ENCODE results near the gene ITGB2.

- no peak for TF ChIP-seq POLR2A (IDR thresholded peaks at IDR 0.05; ENCODE audit: extremely low read depth, insufficient read length)
- TF ChIP-seq CTCF (IDR thresholded peaks at IDR 0.05; ENCODE audit: low read depth, low read length) = no peak
These were observed 29.7 kb upstream of the ITGB2 start for GRCh38 chr21:44950351-44950750.

Measured in NB4 (cell line).